ENCODE results near the gene SMAP2. TPM values are rescaled to one million over a fixed set of nuclear protein-coding genes. Genes with fewer than 3 reads are reported as not detected.
A peak's percentile ranks its signal among the peaks of the same experiment; 100 is the strongest.

SMAP2 gene
- total RNA-seq, 1 experiment from 2014 or later: 20.2 TPM

DNA sequence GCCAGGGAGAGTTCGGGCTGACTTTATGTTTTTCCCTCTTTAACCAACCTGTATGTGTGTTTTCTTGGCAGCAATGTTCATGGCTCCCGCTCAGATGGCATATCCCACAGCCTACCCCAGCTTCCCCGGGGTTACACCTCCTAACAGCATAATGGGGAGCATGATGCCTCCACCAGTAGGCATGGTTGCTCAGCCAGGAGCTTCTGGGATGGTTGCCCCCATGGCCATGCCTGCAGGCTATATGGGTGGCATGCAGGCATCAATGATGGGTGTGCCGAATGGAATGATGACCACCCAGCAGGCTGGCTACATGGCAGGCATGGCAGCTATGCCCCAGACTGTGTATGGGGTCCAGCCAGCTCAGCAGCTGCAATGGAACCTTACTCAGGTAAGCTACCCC is 43.2 kb downstream of the SMAP2 start:
- Mint-ChIP-seq H3K4me1 (ENCODE audit: insufficient read depth, unreplicated experiment) (peaks cover 9% of the 10 kb centered on the region), H3K4me3 (ENCODE audit: unreplicated experiment) (no peak overlapping the region), H3K27me3 (ENCODE audit: insufficient read depth, unreplicated experiment) (no peaks in the 10 kb centered on the region), H3K36me3 (ENCODE audit: insufficient read depth, unreplicated experiment) (peaks cover 43% of the 10 kb centered on the region), H3K27ac (ENCODE audit: low read depth, unreplicated experiment) (no peak overlapping the region), H3K9me3 (ENCODE audit: unreplicated experiment) (no peaks in the 10 kb centered on the region)
- BruUV-seq (replicated peaks): no TSS peak
- no peak for DNase-seq (ENCODE audit: unreplicated experiment)
- CTCF ChIA-PET: interaction anchor here (0.6 to 1.4 kb wide), 6 partner anchors 9 to 271 kb away, joined by 3 to 4 read pairs (median 3); no protein-coding TSS in a partner anchor
- POLR2A ChIA-PET: no interaction called here
- intact Hi-C loops (cut with micrococcal nuclease): no loop called here
- TF ChIP-seq, protein P1, sequence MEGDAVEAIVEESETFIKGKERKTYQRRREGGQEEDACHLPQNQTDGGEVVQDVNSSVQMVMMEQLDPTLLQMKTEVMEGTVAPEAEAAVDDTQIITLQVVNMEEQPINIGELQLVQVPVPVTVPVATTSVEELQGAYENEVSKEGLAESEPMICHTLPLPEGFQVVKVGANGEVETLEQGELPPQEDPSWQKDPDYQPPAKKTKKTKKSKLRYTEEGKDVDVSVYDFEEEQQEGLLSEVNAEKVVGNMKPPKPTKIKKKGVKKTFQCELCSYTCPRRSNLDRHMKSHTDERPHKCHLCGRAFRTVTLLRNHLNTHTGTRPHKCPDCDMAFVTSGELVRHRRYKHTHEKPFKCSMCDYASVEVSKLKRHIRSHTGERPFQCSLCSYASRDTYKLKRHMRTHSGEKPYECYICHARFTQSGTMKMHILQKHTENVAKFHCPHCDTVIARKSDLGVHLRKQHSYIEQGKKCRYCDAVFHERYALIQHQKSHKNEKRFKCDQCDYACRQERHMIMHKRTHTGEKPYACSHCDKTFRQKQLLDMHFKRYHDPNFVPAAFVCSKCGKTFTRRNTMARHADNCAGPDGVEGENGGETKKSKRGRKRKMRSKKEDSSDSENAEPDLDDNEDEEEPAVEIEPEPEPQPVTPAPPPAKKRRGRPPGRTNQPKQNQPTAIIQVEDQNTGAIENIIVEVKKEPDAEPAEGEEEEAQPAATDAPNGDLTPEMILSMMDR (IDR thresholded peaks at IDR 0.05; ENCODE audit: unreplicated experiment): no peak

DNA sequence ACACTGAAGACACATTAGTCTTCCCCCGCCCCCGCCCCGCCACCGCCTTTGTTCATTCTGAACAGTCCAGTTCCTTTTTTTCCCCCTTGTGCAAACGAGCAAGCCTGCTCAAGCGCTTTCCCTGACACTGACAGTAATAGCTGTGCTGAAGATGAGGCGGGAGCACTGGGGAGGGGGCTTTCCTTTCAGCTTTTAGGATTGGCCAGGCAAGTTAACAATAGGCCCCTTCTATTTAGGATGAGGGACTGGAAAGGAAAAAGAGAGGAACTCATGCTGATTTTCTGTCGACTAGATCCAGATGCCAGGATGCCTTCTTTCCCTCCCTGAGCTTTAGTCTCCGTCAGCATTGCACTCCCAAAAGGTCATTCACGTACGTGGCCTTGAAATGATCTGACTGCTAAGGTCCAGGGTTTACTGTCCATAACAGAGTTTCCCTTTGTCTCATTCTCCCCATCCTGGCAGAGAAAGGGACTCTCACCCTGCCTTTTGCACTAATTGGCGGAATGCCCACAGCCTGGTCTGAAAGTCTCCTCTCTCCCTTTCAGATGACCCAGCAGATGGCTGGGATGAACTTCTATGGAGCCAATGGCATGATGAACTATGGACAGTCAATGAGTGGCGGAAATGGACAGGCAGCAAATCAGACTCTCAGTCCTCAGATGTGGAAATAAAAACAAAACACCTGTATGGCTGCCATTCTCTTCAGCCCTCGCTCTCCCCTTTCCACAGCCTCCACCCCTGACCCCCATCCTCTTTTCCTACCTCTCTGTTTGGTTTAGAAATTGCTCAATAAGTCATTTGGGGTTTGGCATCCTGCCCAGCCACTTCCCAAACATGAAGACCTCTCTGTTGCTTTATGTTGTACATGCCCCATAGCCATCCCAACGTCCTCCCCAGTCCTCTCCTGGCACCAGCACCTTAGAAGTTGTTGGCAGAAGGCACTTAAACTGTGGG is 48.2 kb downstream of the SMAP2 start:
- TF ChIP-seq, protein P1 (IDR thresholded peaks at IDR 0.05; ENCODE audit: unreplicated experiment): no peak
- Mint-ChIP-seq H3K27ac (ENCODE audit: low read depth, unreplicated experiment) (peak overlapping the region; percentile 44), H3K36me3 (ENCODE audit: insufficient read depth, unreplicated experiment) (peaks cover 37% of the 10 kb centered on the region), H3K27me3 (ENCODE audit: insufficient read depth, unreplicated experiment) (no peaks in the 10 kb centered on the region), H3K4me3 (ENCODE audit: unreplicated experiment) (no peak overlapping the region), H3K4me1 (ENCODE audit: insufficient read depth, unreplicated experiment) (peaks cover 9% of the 10 kb centered on the region), H3K9me3 (ENCODE audit: unreplicated experiment) (no peaks in the 10 kb centered on the region)
- intact Hi-C loops (cut with micrococcal nuclease): no loop called here
- ChIA-PET POLR2A (interaction anchor here (1.5 kb wide), 1 partner anchor 10 kb away, joined by 4 read pairs; no protein-coding TSS in a partner anchor), CTCF (interaction anchor here (0.5 to 0.6 kb wide), 3 partner anchors 19 to 1094 kb away, joined by 3 read pairs; no protein-coding TSS in a partner anchor)
- DNase-seq (ENCODE audit: unreplicated experiment): peak; percentile 77
- BruUV-seq (replicated peaks): no TSS peak

DNA sequence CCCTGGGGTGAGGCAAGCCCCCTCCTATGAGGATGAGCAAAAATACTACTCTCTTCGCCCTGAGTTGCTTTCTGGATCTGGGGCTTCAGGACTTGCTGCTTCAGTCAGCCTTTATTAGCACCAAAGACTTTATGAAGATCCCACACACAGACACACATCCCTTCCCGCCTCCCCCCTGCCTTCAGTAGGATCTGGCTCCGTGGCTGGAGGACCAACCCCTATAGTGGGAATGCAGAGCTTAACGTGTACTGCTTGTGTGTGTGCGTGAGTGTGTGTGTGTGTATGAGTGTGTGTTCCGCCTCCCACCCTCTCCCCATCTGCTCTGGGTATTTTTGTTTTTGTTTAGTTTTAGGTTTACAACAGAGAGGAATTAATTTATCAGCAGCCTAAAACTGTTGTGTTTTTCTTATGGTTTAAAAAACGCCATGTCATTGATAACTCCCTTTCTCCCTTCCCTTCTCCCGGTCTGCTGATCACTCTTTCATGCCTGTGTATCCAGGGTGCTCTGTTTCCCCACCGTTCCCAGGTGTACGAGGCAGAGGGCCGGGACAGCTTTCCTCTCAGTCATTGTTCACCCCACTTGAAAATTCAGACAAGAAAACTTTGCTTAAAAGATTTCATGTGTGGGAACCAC is 49.2 kb downstream of the SMAP2 start:
- DNase-seq (ENCODE audit: unreplicated experiment): no peak
- ChIA-PET POLR2A (no interaction called here), CTCF (interaction anchor here (0.6 to 0.7 kb wide), 2 partner anchors 18 to 189 kb away, joined by 3 to 4 read pairs; no protein-coding TSS in a partner anchor)
- intact Hi-C loops (cut with micrococcal nuclease): no loop called here
- Mint-ChIP-seq H3K9me3 (ENCODE audit: unreplicated experiment) (no peaks in the 10 kb centered on the region), H3K36me3 (ENCODE audit: insufficient read depth, unreplicated experiment) (peaks cover 27% of the 10 kb centered on the region), H3K4me1 (ENCODE audit: insufficient read depth, unreplicated experiment) (peaks cover 9% of the 10 kb centered on the region), H3K27me3 (ENCODE audit: insufficient read depth, unreplicated experiment) (no peaks in the 10 kb centered on the region), H3K27ac (ENCODE audit: low read depth, unreplicated experiment) (no peak overlapping the region), H3K4me3 (ENCODE audit: unreplicated experiment) (no peak overlapping the region)
- BruUV-seq (replicated peaks): TSS peak; percentile 44
- TF ChIP-seq, protein P1 (IDR thresholded peaks at IDR 0.05; ENCODE audit: unreplicated experiment): no peak

DNA sequence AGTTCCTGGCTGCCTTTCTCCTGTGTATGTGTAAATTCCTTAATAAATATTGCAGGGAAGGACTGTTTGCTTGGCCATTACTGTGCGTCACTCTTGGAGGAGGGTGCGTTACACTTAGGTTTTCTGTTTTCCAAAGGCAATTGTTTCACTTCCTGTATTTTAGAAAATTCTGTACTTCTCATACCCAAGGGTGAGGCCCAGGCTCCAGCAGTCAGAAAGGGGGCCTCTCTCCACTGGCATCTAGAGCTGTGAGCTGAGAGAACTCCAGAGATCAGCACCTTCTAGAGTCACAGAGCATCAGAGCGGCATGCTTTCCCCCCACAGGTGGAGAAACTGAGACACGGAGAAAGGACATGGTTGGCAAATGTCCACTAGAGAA is 49.7 kb downstream of the SMAP2 start:
- DNase-seq (ENCODE audit: unreplicated experiment): no peak
- TF ChIP-seq, protein P1 (IDR thresholded peaks at IDR 0.05; ENCODE audit: unreplicated experiment): no peak
- Mint-ChIP-seq H3K27ac (ENCODE audit: low read depth, unreplicated experiment) (no peak overlapping the region), H3K4me3 (ENCODE audit: unreplicated experiment) (no peak overlapping the region), H3K4me1 (ENCODE audit: insufficient read depth, unreplicated experiment) (peaks cover 9% of the 10 kb centered on the region), H3K27me3 (ENCODE audit: insufficient read depth, unreplicated experiment) (no peaks in the 10 kb centered on the region), H3K9me3 (ENCODE audit: unreplicated experiment) (no peaks in the 10 kb centered on the region), H3K36me3 (ENCODE audit: insufficient read depth, unreplicated experiment) (peaks cover 23% of the 10 kb centered on the region)
- intact Hi-C loops (cut with micrococcal nuclease): no loop called here
- POLR2A ChIA-PET: no interaction called here
- CTCF ChIA-PET: interaction anchor here (0.7 kb wide), 1 partner anchor 190 kb away, joined by 4 read pairs; no protein-coding TSS in a partner anchor
- BruUV-seq (replicated peaks): no TSS peak

Data from MCF 10A (cell line).